Type B pancreatic cell (in vitro differentiated cells): Measurements from ENCODE around the gene STK11IP. TPM values are rescaled to one million over a fixed set of nuclear protein-coding genes. Genes with fewer than 3 reads are reported as not detected.

Experiments used
- DNase-seq: peaks from one replicate; pipeline ENCODE4 v3.0.0; 2021; ENCODE audit warnings: mixed read lengths; ENCODE audit not compliant: unreplicated experiment; ENCODE audit errors: extremely low spot score
- H3K27ac Mint-ChIP-seq: 2 replicates; pipeline ENCODE4 v1.8.0; 2021; ENCODE audit warnings: mild to moderate bottlenecking, mixed read lengths
- H3K27me3 Mint-ChIP-seq: 2 replicates; pipeline ENCODE4 v1.8.0; 2021; ENCODE audit warnings: mixed read lengths
- H3K36me3 Mint-ChIP-seq: 2 replicates; pipeline ENCODE4 v1.8.0; 2021; ENCODE audit warnings: mixed read lengths
- H3K4me1 Mint-ChIP-seq: one replicate; pipeline ENCODE4 v1.8.0; 2021; ENCODE audit warnings: mixed read lengths; ENCODE audit not compliant: unreplicated experiment
- H3K4me3 Mint-ChIP-seq: 2 replicates; pipeline ENCODE4 v1.8.0; 2021; ENCODE audit warnings: mild to moderate bottlenecking, mixed read lengths
- H3K9me3 Mint-ChIP-seq: 2 replicates; pipeline ENCODE4 v1.8.0; 2021; ENCODE audit warnings: mixed read lengths
- CTCF ChIP-seq: fragments of 200-600 bp; sonication (generic); conservative IDR thresholded peaks from 2 replicates; pipeline ENCODE4 v1.5.0; 2021; ENCODE audit warnings: antibody characterized with exemption, mild to moderate bottlenecking
- total RNA-seq: library from RNA; stranded (reverse); gene quantifications from 2 replicates; pipeline ENCODE4 v1.2.1, GENCODE V29; 2021; ENCODE audit warnings: low replicate concordance

STK11IP gene
- total RNA-seq, 1 donor from 2014 or later = 42.5 TPM

DNA sequence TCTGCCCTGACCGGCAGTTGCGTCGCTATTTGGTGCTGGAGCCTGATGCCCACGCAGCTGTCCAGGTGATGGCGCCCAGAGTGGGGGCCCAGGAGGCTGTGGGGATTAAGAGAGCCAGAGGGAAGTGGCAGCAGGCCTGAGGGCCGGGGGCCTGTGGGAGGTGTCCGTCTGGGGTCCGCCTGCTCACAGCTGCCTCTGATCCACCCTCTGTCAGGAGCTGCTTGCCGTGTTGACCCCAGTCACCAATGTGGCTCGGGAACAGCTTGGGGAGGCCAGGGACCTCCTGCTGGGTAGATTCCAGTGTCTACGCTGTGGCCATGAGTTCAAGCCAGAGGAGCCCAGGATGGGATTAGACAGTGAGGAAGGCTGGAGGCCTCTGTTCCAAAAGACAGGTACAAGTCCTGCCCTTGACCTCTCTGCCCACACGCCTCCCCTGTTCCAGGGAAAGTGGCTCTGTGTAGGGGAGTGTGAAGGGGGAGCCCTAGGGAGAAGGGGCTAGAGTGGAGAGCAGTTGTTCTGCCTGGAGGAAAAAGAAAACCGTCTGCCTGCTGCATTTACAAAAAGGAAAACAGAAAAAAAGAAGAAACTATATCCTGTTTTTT lies 11.6 kb downstream of the STK11IP start:
- Mint-ChIP-seq H3K27ac (no peak overlapping the region), H3K27me3 (no peaks in the 10 kb centered on the region), H3K36me3 (peaks cover 14% of the 10 kb centered on the region), H3K4me1 (no peaks in the 10 kb centered on the region), H3K4me3 (no peak overlapping the region), H3K9me3 (no peaks in the 10 kb centered on the region)
- TF ChIP-seq CTCF = no peak
- DNase-seq = no peak

DNA sequence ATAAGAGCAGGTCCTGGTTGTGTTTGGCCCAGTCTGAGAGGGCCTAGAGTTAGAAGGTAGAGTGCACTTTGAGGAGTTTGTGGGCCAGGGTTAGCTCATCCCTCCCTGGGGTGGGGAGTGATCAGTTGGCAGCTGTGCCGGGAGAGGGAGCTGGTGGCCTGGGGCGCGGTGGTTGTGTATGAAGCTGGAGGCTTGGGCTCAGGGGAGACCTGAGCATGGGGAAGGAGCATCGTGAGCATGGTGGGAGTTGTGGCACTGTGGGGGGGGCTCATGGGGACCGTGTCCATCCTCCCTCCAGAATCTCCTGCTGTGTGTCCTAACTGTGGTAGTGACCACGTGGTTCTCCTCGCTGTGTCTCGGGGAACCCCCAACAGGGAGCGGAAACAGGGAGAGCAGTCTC lies 13.6 kb downstream of the STK11IP start:
- Mint-ChIP-seq H3K27ac (no peak overlapping the region), H3K4me3 (no peak overlapping the region), H3K27me3 (no peaks in the 10 kb centered on the region), H3K36me3 (peaks cover 11% of the 10 kb centered on the region), H3K9me3 (no peaks in the 10 kb centered on the region), H3K4me1 (no peaks in the 10 kb centered on the region)
- no peak for DNase-seq
- no peak for TF ChIP-seq CTCF

GRCh38 chr2:219611866-219612576 lies 14.4 kb downstream of the STK11IP start:
- Mint-ChIP-seq H3K9me3 (no peaks in the 10 kb centered on the region), H3K4me1 (no peaks in the 10 kb centered on the region), H3K4me3 (no peak overlapping the region), H3K36me3 (peaks cover 11% of the 10 kb centered on the region), H3K27me3 (no peaks in the 10 kb centered on the region), H3K27ac (no peak overlapping the region)
- no peak for DNase-seq
- TF ChIP-seq CTCF = no peak

GRCh38 chr2:219612577-219613286 lies 15.1 kb downstream of the STK11IP start:
- no peak overlapping the region for H3K27ac Mint-ChIP-seq
- DNase-seq = no peak
- no peak overlapping the region for H3K4me3 Mint-ChIP-seq
- H3K27me3 Mint-ChIP-seq = no peaks in the 10 kb centered on the region
- peaks cover 11% of the 10 kb centered on the region for H3K36me3 Mint-ChIP-seq
- H3K4me1 Mint-ChIP-seq = no peaks in the 10 kb centered on the region
- H3K9me3 Mint-ChIP-seq = no peaks in the 10 kb centered on the region
- TF ChIP-seq CTCF = no peak

- H3K27me3 Mint-ChIP-seq = no peaks in the 10 kb centered on the region
These were observed 15.9 kb downstream of the STK11IP start for GRCh38 chr2:219613461-219614070.

More at GRCh38 chr2:219613461-219614070, 15.9 kb downstream of the STK11IP start:
- no peak overlapping the region for H3K27ac Mint-ChIP-seq
- no peaks in the 10 kb centered on the region for H3K9me3 Mint-ChIP-seq
- H3K4me3 Mint-ChIP-seq = no peak overlapping the region
- no peak for TF ChIP-seq CTCF
- peaks cover 11% of the 10 kb centered on the region for H3K36me3 Mint-ChIP-seq
- H3K4me1 Mint-ChIP-seq = no peaks in the 10 kb centered on the region
- no peak for DNase-seq
